Panc1 (cell line): ENCODE data around the gene CLEC18B. TPM values are rescaled to one million over a fixed set of nuclear protein-coding genes. Genes with fewer than 3 reads are reported as not detected.

Experiments
- ATAC-seq: fragments of 200-7000 bp; cut with Tn5 transposase; 2 replicates; pipeline ENCODE4 v1.9.1; 2020; ENCODE audit warnings: mild to moderate bottlenecking, moderate library complexity
- BruUV-seq: library from RNA; stranded (reverse); fragments of 400-500 nt; replicated peaks from 2 replicates; lab custom pipeline; 2021; lab: Mats Ljungman, UMichigan
- CTCF ChIA-PET: fragments of 300-600 bp; sonication (Branson Sonifier 250); formaldehyde crosslinking; loops from one replicate; lab custom pipeline; 2022; ENCODE audit warnings: antibody characterized with exemption; lab: Charles Lee
- POLR2A ChIA-PET: fragments of 300-600 bp; sonication (Branson Sonifier 250); formaldehyde crosslinking; loops from one replicate; lab custom pipeline; 2022; ENCODE audit warnings: antibody characterized with exemption; lab: Charles Lee
- DNase-seq: peaks from one replicate; pipeline ENCODE4 v3.0.0-alpha.2; 2010; ENCODE audit warnings: low read depth, low spot score
- H3K27ac ChIP-seq: 2 replicates; pipeline ENCODE4 v1.5.1; 2011; ENCODE audit warnings: mild to moderate bottlenecking, low read length, inconsistent platforms
- H3K27me3 ChIP-seq: fragments of 200-500 bp; sonication (Bioruptor generic); 2 replicates; pipeline ENCODE4 v1.6.0; 2014; ENCODE audit warnings: low read length, inconsistent platforms; ENCODE audit not compliant: control insufficient read depth, insufficient read depth
- H3K36me3 ChIP-seq: fragments of 200-500 bp; sonication (Bioruptor generic); 2 replicates; pipeline ENCODE4 v1.5.1; 2014; ENCODE audit warnings: inconsistent platforms, mild to moderate bottlenecking, low read length, moderate library complexity; ENCODE audit not compliant: control insufficient read depth, insufficient read depth
- H3K4me1 ChIP-seq: 2 replicates; pipeline ENCODE4 v1.5.1; 2011; ENCODE audit warnings: inconsistent platforms, mild to moderate bottlenecking, low read length, moderate library complexity; ENCODE audit not compliant: control insufficient read depth, insufficient read depth
- H3K4me3 ChIP-seq, 2 experiments: 2 replicates each; pipeline ENCODE4 v1.5.1; 2011 to 2012; ENCODE audit warnings: low read depth in 2 of 2, low read length in 2 of 2, mild to moderate bottlenecking in 2 of 2, inconsistent platforms in 1 of 2, moderate library complexity in 1 of 2
- H3K9me3 ChIP-seq: fragments of 200-500 bp; sonication (Bioruptor generic); 2 replicates; pipeline ENCODE4 v1.5.1; 2014; ENCODE audit warnings: low read depth, mild to moderate bottlenecking, inconsistent platforms, low read length, moderate library complexity; ENCODE audit not compliant: control insufficient read depth, insufficient read depth
- CTCF ChIP-seq: fragments of 450-650 bp; IDR thresholded peaks from 2 replicates; pipeline ENCODE4 v1.5.1; 2017; ENCODE audit warnings: mild to moderate bottlenecking
- POLR2AphosphoS5 ChIP-seq: IDR thresholded peaks from 2 replicates; pipeline ENCODE4 v1.6.1; 2012; ENCODE audit warnings: mild to moderate bottlenecking, low read depth, low read length, moderate library complexity
- REST ChIP-seq, 2 experiments: IDR thresholded peaks; 2 replicates each; pipeline ENCODE4 v1.6.1; 2011 to 2012; ENCODE audit warnings: low read depth in 2 of 2, control low read depth in 1 of 2, low read length in 1 of 2, mild to moderate bottlenecking in 1 of 2, moderate library complexity in 1 of 2; ENCODE audit not compliant: insufficient read depth in 1 of 2
- SIN3A ChIP-seq: IDR thresholded peaks from 2 replicates; pipeline ENCODE4 v1.6.1; 2012; ENCODE audit warnings: low read depth, mild to moderate bottlenecking, low read length, moderate library complexity, borderline replicate concordance; ENCODE audit not compliant: insufficient read depth
- TCF7L2 ChIP-seq: IDR thresholded peaks from 2 replicates; pipeline ENCODE4 v1.6.1; 2011; ENCODE audit warnings: mild to moderate bottlenecking, low read depth, low read length, inconsistent platforms
- in situ Hi-C: cut with HindIII; loops from 2 replicates; pipeline ENCODE4 v1.10.0; 2016; ENCODE audit warnings: low sequenced_read_pairs, low pct_unique_long_range_greater_than_20kb
- intact Hi-C: fragments of 100-400 bp; cut with micrococcal nuclease; formaldehyde crosslinking; loops from one replicate; pipeline ENCODE4 v1.10.0; 2022; ENCODE audit not compliant: unreplicated experiment
- total RNA-seq: library from RNA; stranded (reverse); gene quantifications from one replicate; pipeline ENCODE4 v1.2.1, GENCODE V29; 2021; ENCODE audit not compliant: unreplicated experiment

The CLEC18B gene
- total RNA-seq, 1 experiment from 2014 or later: not detected

- no peaks in the 10 kb centered on the region for H3K4me1 ChIP-seq
- H3K4me3 ChIP-seq: no peak overlapping the region
Observed at GRCh38 chr16:74455213-74455612, 33.9 kb upstream of the CLEC18B start.

GRCh38 chr16:74451951-74452758 is 30.9 kb upstream of the CLEC18B start:
- ChIA-PET CTCF (no interaction called here), POLR2A (no interaction called here)
- DNase-seq (no peak), ATAC-seq (no peak)
- H3K9me3 ChIP-seq: no peaks in the 10 kb centered on the region
- H3K27me3 ChIP-seq: no peaks in the 10 kb centered on the region
- no peak overlapping the region for H3K4me3 ChIP-seq
- no peak overlapping the region for H3K27ac ChIP-seq
- intact Hi-C loops: no loop called here
- TSS peak; percentile 36 for BruUV-seq
- no peaks in the 10 kb centered on the region; the same call in none of the 2 replicates for H3K36me3 ChIP-seq
- in situ Hi-C loops: no loop called here
- no peak for TF ChIP-seq CTCF
- TF ChIP-seq POLR2AphosphoS5: no peak
- TF ChIP-seq TCF7L2: no peak
- TF ChIP-seq SIN3A: no peak
- TF ChIP-seq REST (IDR thresholded peaks at IDR 0.05; ENCODE audit: insufficient read depth in 1 of 2, low read depth in 2 of 2, low read length in 1 of 2): no peak
- no peaks in the 10 kb centered on the region for H3K4me1 ChIP-seq

More at GRCh38 chr16:74455213-74455612, 33.9 kb upstream of the CLEC18B start:
- intact Hi-C loops (no loop called here), in situ Hi-C loops (no loop called here)
- ATAC-seq: no peak
- ChIA-PET POLR2A (no interaction called here), CTCF (no interaction called here)
- Histone ChIP-seq H3K9me3 (no peaks in the 10 kb centered on the region), H3K27me3 (no peaks in the 10 kb centered on the region), H3K36me3 (peaks cover 3% of the 10 kb centered on the region), H3K27ac (no peak overlapping the region)
- TF ChIP-seq POLR2AphosphoS5 (no peak), TCF7L2 (no peak), CTCF (no peak), REST (IDR thresholded peaks at IDR 0.05; ENCODE audit: insufficient read depth in 1 of 2, low read depth in 2 of 2, low read length in 1 of 2) (no peak), SIN3A (no peak)
- no peak for DNase-seq
- no TSS peak for BruUV-seq
